Measurements from ENCODE around the gene KANSL1.
A peak's percentile ranks its signal among the peaks of the same experiment; 100 is the strongest.

The KANSL1 gene

GRCh38 chr17:46060461-46060860, 132.8 kb downstream of the KANSL1 start:
- DNase-seq: no peak

GRCh38 chr17:46059486-46059885, 133.7 kb downstream of the KANSL1 start:
- DNase-seq: no peak

GRCh38 chr17:46057366-46057765, 135.9 kb downstream of the KANSL1 start:
- DNase-seq: no peak

GRCh38 chr17:46056800-46057304, 136.4 kb downstream of the KANSL1 start:
- DNase-seq: no peak

GRCh38 chr17:46053911-46054534, 139.2 kb downstream of the KANSL1 start:
- no peak for DNase-seq

- DNase-seq: no peak
Observed at GRCh38 chr17:46049656-46050055, 143.6 kb downstream of the KANSL1 start.

GRCh38 chr17:46047856-46048255, 145.4 kb downstream of the KANSL1 start:
- no peak for DNase-seq

GRCh38 chr17:46047398-46047797, 145.8 kb downstream of the KANSL1 start:
- no peak for DNase-seq

GRCh38 chr17:46046957-46047356, 146.3 kb downstream of the KANSL1 start:
- DNase-seq: no peak

GRCh38 chr17:46045639-46046038, 147.6 kb downstream of the KANSL1 start:
- no peak for DNase-seq

- DNase-seq: no peak
Observed at GRCh38 chr17:46044989-46045388, 148.2 kb downstream of the KANSL1 start.

GRCh38 chr17:46044286-46044928, 148.8 kb downstream of the KANSL1 start:
- peak; percentile 54 to 65 for DNase-seq

- no peak for DNase-seq
Observed at GRCh38 chr17:46043606-46044005, 149.6 kb downstream of the KANSL1 start.

GRCh38 chr17:46042925-46043324, 150.3 kb downstream of the KANSL1 start:
- DNase-seq: no peak

- no peak for DNase-seq
Observed at GRCh38 chr17:46042246-46042645, 151.0 kb downstream of the KANSL1 start.

GRCh38 chr17:46039592-46040186, 153.5 kb downstream of the KANSL1 start:
- DNase-seq: no peak

- no peak for DNase-seq
Observed at GRCh38 chr17:46038937-46039336, 154.3 kb downstream of the KANSL1 start.

- DNase-seq: no peak
Observed at GRCh38 chr17:46038414-46038813, 154.8 kb downstream of the KANSL1 start.

GRCh38 chr17:46037722-46038255, 155.4 kb downstream of the KANSL1 start:
- DNase-seq: no peak

- no peak for DNase-seq
Observed at GRCh38 chr17:46036491-46036890, 156.7 kb downstream of the KANSL1 start.

- no peak for DNase-seq
Observed at GRCh38 chr17:46035112-46035818, 158.0 kb downstream of the KANSL1 start.

GRCh38 chr17:46033392-46033791, 159.8 kb downstream of the KANSL1 start:
- DNase-seq: no peak

GRCh38 chr17:46032909-46033308, 160.3 kb downstream of the KANSL1 start:
- DNase-seq: no peak
